Upper lobe of left lung (tissue), 6 donors: ENCODE results near the gene SLC25A45. TPM values are rescaled to one million over a fixed set of nuclear protein-coding genes. Genes with fewer than 3 reads are reported as not detected.

ENCODE experiments used
- ATAC-seq, 2 donors: fragments of 200-7000 bp; cut with Tn5 transposase; one replicate each; pipeline ENCODE4 v1.9.1; 2022; ENCODE audit warnings: mild to moderate bottlenecking in 2 of 2, moderate library complexity in 2 of 2; ENCODE audit not compliant: low FRiP score in 2 of 2
- DNase-seq, 2 donors: peaks; one replicate each; pipeline ENCODE4 v3.0.0-alpha.2; 2019 to 2020
- H3K27ac ChIP-seq, 4 donors: fragments of 200-600 bp; sonication (generic); one replicate each; pipeline ENCODE4 v1.5.1; 2016 to 2019
- H3K27me3 ChIP-seq, 4 donors: fragments of 200-600 bp; sonication (generic); one replicate each; pipeline ENCODE4 v1.5.1; 2017 to 2019
- H3K36me3 ChIP-seq, 4 donors: fragments of 200-600 bp; sonication (generic); one replicate each; pipeline ENCODE4 v1.5.1; 2016 to 2019
- H3K4me1 ChIP-seq, 4 donors: fragments of 200-600 bp; sonication (generic); one replicate each; pipeline ENCODE4 v1.5.1; 2018 to 2019
- H3K4me3 ChIP-seq, 4 donors: fragments of 200-600 bp; sonication (generic); one replicate each; pipeline ENCODE4 v1.5.1; 2017 to 2019; ENCODE audit warnings: mild to moderate bottlenecking in 2 of 4, moderate library complexity in 1 of 4
- H3K9me3 ChIP-seq, 4 donors: fragments of 200-600 bp; sonication (generic); one replicate each; pipeline ENCODE4 v1.5.1; 2018 to 2019
- CTCF ChIP-seq, 6 experiments: fragments of 450-650 bp in 4 of 6; fragments of 200-600 bp in 2 of 6; sonication (generic) in 2 of 6; IDR thresholded peaks; one replicate each; pipeline ENCODE4 v1.5.1; 2016 to 2019; ENCODE audit warnings: antibody characterized with exemption in 6 of 6
- EP300 ChIP-seq, 4 donors: sonication (generic); formaldehyde crosslinking; IDR thresholded peaks; one replicate each; pipeline ENCODE4 v1.5.1; 2017; ENCODE audit warnings: antibody characterized with exemption in 4 of 4, control low read depth in 2 of 4
- POLR2A ChIP-seq, 4 donors: fragments of 450-650 bp; IDR thresholded peaks; one replicate each; pipeline ENCODE4 v1.5.1; 2016 to 2017; ENCODE audit warnings: antibody characterized with exemption in 4 of 4, mild to moderate bottlenecking in 2 of 4
- POLR2AphosphoS5 ChIP-seq, 2 donors: sonication (generic); formaldehyde crosslinking; IDR thresholded peaks; one replicate each; pipeline ENCODE4 v1.5.1; 2017; ENCODE audit warnings: antibody characterized with exemption in 2 of 2
- WGBS, 2 donors: methylation state at CpG; one replicate each; pipeline ENCODE4 v1.1.5; 2017 to 2018; 5-methylcytosine and 5-hydroxymethylcytosine counted together
- total RNA-seq, 6 donors: library from RNA; depleted of rRNA in 4 of 6; stranded (reverse); fragments of >200 nt in 4 of 6; gene quantifications; one replicate each; pipeline versions ENCODE4 v1.1.0 to v1.2.1, GENCODE V29; 2016 to 2021
- donor health status: DM: no; HTN: no; CAD: no; lungs with moderate emphysema.
- donor health status: DM: no; HTN: yes; CAD: no; lungs with severe emphysema.

Gene SLC25A45
- 10 to 100 TPM in 4 of 6 donors, 1 to 10 TPM in 2; 5.5 to 40.8 (median 19.4) TPM for total RNA-seq

DNA sequence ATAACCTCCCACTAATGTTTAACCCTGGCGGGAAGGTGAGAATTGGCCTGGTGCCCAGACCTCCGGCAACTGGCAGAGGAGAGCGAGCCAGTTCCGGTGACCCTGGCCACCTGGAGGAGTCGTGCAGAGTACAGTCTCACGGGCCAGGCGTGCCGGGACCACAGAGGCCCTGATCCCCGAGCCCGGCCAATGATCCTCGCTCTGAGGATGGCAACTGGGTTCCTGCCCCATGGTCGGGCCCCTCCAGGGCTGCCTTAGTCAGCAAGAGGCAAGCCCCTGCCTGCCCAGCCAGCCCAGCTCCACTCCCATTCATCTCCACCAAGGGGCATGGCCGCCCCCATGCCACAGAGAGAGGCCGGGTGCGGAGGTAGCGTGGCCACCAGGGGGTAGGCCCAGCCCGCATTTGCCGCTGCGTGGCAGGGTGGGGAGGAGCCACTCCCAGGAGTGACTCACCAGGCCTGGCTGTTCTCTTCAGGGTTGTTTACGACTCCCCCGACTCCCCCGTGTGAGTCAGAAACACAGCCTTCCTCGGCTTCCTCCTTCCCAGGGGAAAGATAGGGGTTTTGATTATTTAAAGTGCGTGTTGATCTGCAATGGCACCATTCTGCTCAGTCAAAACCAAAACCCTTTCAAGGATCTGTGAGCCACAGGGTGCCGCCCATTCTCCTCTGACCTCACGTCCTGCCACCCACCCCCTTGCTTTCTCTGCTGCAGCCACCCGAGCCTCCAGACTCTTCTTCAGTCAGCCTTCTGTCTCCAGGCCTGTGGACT, at the start of gene SLC25A45:
SLC25A45 (minus strand) TSS at position 614 of the 771 bp plus-strand sequence. CDS start 695 bp downstream, outside the sequence.
- WGBS, 2 donors = 0 to 1% methylated on average over 5 to 27 of the region's 27 CpGs
- peak within 1 kb of the TSS; percentile 93 to 99 (median 98) for H3K27ac ChIP-seq
- TF ChIP-seq CTCF (IDR thresholded peaks at IDR 0.05) (peak; percentile 86 to 99 (median 98)), POLR2AphosphoS5 (IDR thresholded peaks at IDR 0.05) (peak; percentile 88 to 89), EP300 (IDR thresholded peaks at IDR 0.05) (peak in 2 of 4 donors; percentile 83 to 92), POLR2A (IDR thresholded peaks at IDR 0.05) (peak in 3 of 4 donors; percentile 29 to 82 (median 54))
- H3K27me3 ChIP-seq = no peaks in the 10 kb centered on the region
- DNase-seq (peak; percentile 95 to 97), ATAC-seq (peak; percentile 94 to 96)
- no peaks in the 10 kb centered on the region for H3K36me3 ChIP-seq
- H3K4me3 ChIP-seq = peak within 1 kb of the TSS; percentile 31 to 56 (median 44)
- H3K4me1 ChIP-seq = peaks cover 56 to 86% (median 60%) of the 10 kb centered on the region in 4 donors
- no peaks in the 10 kb centered on the region for H3K9me3 ChIP-seq

DNA sequence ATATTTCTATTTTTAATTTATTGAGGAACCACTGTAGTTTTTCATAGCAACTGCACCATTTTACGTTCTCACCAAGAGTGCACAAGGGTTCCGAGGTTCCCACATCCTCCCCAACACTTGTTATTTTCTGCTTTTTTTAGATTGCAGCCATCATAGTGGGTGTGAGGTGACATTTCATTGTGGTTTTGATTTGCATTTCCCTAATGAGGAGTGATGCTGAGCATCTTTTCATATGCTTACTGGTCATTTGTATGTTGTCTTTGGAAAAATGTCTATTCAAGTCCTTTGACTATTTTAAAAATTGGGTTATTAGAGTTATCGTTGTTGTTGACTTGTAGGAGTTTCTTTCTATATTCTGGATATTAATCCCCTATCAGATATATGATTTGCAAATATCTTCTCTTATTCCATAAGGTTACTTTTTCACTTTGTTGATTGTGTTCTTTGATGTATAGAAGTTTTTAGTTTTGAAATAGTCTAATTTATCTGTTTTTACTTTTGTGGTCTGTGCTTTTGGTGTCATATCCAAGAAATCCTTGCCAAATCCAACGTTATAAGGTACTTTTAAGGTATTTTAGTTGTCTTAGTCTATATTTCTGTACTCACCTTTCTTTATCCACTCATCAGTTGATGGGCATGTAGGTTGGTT, 49.1 kb upstream of the SLC25A45 start:
- WGBS, 2 donors = 40 to 42% methylated on average over 4 of the region's 4 CpGs
- Histone ChIP-seq H3K9me3 (no peaks in the 10 kb centered on the region), H3K27me3 (no peaks in the 10 kb centered on the region), H3K27ac (peak overlapping the region; percentile 97 to 100 (median 100)), H3K4me1 (peaks cover 68 to 98% (median 83%) of the 10 kb centered on the region in 4 donors), H3K36me3 (peaks cover 17 to 81% (median 30%) of the 10 kb centered on the region in 4 donors), H3K4me3 (peak overlapping the region in 2 of 4 donors; percentile 66 to 79)
- ATAC-seq = no peak
- DNase-seq = peak in 1 of 2 donors; percentile 24
- TF ChIP-seq POLR2AphosphoS5 (IDR thresholded peaks at IDR 0.05) (peak in 1 of 2 donors; percentile 66), EP300 (IDR thresholded peaks at IDR 0.05) (no peak), POLR2A (IDR thresholded peaks at IDR 0.05) (peak in 1 of 4 donors; percentile 33), CTCF (IDR thresholded peaks at IDR 0.05) (no peak)

GRCh38 chr11:65430406-65431217, 48.2 kb upstream of the SLC25A45 start:
- H3K4me3 ChIP-seq = peak overlapping the region; percentile 0 to 79 (median 42)
- H3K4me1 ChIP-seq = peaks cover 59 to 89% (median 73%) of the 10 kb centered on the region in 4 donors
- no peaks in the 10 kb centered on the region for H3K9me3 ChIP-seq
- no peak for TF ChIP-seq CTCF (IDR thresholded peaks at IDR 0.05)
- TF ChIP-seq POLR2AphosphoS5 (IDR thresholded peaks at IDR 0.05) = peak in 1 of 2 donors; percentile 3
- peaks cover 13 to 81% (median 22%) of the 10 kb centered on the region in 4 donors for H3K36me3 ChIP-seq
- peak in 1 of 2 donors; percentile 21 for DNase-seq
- peak overlapping the region; percentile 97 to 100 (median 100) for H3K27ac ChIP-seq
- no peak for ATAC-seq
- no peaks in the 10 kb centered on the region for H3K27me3 ChIP-seq
- 19 to 22% methylated on average over 6 of the region's 6 CpGs for WGBS, 2 donors

DNA sequence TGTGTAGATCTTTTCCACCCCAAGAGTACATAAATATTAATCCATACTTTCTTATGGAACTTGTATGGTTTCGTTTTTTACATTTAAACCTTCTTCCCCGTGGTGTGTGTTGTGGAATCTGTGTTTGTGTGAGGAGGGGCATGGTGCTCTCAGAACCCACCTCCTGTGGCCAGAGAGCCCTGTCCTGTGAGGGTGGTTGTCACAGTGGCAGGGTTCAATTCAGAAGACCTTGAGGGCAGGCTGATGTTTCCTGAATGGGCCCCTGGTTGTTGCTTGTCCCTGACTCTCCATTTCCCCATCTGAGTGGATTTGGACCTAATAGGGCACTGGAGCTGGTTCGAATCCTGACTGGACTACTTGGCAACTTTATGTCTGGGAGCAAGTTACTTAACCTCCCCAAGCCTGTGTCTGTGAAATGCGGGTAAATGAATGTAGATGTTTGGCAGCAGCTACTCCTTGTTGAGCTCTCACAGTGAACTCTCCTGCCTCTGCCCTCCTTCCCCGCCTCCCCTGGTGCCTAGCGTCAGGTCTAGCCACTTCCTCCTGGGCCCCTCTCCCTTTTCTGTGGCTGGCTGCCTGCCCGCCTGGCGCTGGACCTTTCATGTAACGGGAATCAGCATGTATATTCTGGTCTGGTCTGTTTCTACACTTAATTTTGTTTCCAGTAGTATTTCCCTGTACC, 47.4 kb upstream of the SLC25A45 start:
- DNase-seq (peak; percentile 82 to 89), ATAC-seq (peak; percentile 23 to 43)
- Histone ChIP-seq H3K4me1 (peaks cover 55 to 81% (median 66%) of the 10 kb centered on the region in 4 donors), H3K9me3 (no peaks in the 10 kb centered on the region), H3K4me3 (peak overlapping the region; percentile 0 to 79 (median 42)), H3K27ac (peak overlapping the region; percentile 97 to 100 (median 100)), H3K27me3 (no peaks in the 10 kb centered on the region), H3K36me3 (peaks cover 5 to 81% (median 17%) of the 10 kb centered on the region in 4 donors)
- 1% methylated on average over 9 of the region's 9 CpGs for WGBS, 2 donors
- TF ChIP-seq POLR2AphosphoS5 (IDR thresholded peaks at IDR 0.05) (peak; percentile 82 to 90), EP300 (IDR thresholded peaks at IDR 0.05) (peak in 1 of 4 donors; percentile 7), POLR2A (IDR thresholded peaks at IDR 0.05) (peak in 3 of 4 donors; percentile 58 to 85 (median 63)), CTCF (IDR thresholded peaks at IDR 0.05) (no peak)
